Measurements from ENCODE around the gene PRPF19. TPM values are rescaled to one million over a fixed set of nuclear protein-coding genes. Genes with fewer than 3 reads are reported as not detected.

PRPF19 gene
- 153 to 189 TPM (median 179 TPM) in 5 replicates for total RNA-seq (2022; extraction: Qiagen RNA extraction)

DNA sequence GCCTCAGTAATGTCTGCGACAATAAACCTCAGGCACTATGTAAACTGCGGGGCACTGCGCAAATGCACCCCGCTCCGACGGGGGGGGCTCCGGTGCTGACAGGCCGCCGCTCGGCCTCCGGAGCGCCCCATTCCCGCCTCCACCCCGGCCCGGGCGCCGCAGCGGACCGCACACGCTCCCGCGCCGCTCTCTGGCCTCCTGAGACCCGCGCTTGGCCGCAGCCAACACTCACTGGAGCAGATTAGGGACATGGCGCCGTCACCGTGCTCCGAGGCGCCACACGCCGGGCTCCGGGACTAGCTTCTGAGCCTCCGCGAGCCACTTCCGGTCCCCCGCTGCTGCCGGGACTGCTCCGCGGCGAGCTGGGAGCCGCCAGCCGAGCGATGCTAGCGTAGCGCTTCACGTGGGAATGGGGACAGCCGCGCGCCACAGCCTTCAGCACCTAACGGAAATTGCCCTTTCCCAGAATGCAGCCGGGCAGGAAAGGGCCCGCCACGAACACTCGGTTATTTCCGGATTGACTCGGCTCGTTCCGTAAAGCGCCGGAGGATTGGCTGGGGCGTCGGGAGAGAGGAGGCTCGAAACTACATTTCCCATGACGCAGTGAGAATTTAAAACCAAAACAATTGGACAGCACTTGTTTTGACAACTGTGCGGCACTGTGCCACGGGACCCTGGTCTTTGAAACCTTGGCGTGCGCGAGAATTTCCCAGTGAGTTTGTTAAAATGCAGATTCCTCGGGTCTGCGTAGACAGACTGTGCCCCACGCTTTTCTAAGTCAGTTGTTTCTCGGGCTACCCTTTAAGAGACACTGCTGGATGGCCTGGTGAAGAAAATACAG is at the start of gene PRPF19:
TSS of gene PRPF19 (minus strand) at position 454 of the 841 bp plus-strand sequence. CDS start at position 251, 203 bp downstream.

DNA sequence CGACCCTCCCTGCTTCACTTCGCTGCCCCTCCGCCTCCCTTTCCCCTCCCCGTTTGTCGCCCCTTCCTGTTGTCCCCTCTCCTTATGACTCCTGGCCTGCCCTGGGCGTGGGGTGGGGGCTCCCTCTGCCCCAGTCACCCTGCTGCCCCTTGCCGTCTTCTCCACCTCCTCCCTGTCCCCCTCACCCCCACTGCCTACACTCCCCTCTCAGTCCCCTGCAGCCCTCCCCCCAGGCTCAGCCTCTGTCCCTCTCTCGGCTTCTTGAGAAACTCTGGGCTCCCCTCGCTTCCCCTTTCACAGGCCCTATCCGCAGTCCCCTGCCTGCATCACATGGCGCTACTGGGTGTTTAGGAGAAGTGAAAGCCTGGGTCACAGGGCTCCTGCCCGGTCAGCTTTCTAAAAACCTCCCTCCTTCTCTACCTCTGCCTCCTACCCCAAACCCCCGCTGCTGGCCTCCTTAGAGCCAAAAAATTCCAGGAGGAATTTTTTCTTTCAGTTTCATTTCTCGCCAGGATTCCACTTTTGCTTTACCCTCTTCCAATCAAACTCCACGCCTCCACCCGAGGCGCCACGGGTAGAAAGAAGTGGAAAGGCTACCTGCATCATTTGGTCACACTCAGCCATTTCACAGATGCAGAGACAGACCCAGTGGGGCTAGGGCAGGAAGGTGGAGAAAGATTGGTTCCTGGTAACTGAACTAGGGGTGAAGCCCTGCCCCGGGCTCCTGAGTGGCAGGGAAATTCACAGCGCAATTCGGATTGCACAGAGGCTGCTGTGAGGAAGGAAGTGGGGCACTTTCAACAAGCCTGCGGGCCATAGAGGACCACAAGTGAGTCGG is 45.7 kb upstream of the PRPF19 start, which contains the start of gene SLC15A3:
TSS of gene SLC15A3 (minus strand) at position 273 of the 838 bp plus-strand sequence. CDS start 625 bp downstream, outside the sequence.

DNA sequence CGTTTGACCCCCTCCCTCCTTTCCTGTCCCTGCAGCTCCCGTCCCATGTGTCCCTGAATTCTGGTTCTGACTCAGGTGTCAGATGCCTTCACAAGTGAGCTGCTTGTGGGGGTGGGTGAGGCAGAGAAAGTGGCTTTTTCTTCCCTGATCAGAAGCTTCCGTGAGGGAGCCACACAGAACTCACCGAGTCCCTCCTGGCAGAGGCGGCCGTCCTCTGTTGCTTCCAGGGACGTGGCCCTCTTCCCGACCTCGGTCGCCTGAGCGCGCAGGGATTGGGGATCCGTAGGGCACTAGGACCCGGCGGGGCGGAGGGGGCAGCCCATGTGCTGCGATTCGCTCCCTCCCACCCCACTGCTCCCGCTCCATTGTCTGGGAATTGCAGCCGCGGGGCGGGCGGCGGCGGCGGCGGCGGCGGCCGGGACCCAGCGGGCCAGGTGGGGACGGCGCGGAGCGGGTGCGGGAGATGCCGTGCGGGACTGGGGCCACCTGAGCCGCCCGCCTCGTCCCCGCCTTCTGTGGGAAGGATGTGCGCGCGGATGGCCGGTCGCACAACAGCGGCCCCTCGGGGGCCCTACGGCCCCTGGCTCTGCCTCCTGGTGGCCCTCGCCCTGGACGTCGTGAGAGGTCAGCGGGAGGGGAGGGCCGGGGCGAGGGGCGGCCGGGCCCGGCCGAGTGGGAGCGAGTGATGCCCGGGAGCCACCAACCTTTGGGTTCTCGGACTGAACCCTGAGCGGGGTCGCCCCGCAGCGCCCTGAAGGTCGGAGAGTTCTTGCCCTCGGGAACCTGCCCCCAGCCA is 17.9 kb upstream of the PRPF19 start, which contains the start of gene TMEM132A:
TSS of gene TMEM132A (plus strand) at position 351 of the 796 bp plus-strand sequence. CDS start at position 525, 174 bp downstream.

DNA sequence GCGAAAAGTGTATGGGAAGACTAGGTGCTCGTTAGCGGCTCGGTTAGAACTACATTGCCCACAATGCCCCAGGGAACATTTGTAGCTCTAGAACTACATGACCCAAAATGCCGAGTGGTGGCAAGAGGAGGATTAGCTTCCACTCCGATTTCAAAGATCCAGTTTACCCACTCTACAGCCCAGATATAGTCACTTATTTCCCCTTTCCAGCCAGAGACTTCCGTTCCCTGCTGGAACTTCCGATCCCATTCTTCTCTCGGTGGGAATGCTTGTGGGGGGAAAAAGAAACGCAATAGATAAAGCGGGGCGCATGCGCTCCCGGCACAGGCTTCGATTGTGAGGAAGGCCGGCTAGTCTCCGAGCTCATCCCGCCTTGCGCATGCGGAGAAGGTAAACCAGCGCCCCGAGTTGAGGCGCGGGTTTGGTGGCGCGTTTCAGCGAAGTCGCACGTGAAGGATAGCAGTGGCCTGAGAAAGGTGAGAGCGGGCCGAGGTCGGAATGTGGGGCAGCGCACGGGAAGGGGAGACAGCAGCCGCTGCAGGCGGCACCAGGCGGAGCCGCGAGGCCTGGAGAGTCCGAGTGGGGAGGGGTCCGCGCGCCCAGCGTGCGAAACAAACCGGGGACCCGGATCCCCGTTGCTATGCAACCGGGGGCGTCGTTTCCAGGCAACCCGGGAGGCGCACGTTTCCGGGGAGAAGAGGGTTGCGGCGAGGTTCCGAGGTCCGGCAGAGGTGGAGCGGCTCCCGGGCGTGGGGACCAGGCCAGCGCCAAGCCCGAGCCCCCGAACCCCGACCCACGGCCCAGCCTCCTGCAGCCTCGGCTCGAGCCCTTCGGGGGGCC is 7.6 kb upstream of the PRPF19 start, which contains the start of gene TMEM109:
TSS of gene TMEM109 (plus strand) at position 366 of the 840 bp plus-strand sequence. CDS start 5,536 bp downstream, outside the sequence.

DNA sequence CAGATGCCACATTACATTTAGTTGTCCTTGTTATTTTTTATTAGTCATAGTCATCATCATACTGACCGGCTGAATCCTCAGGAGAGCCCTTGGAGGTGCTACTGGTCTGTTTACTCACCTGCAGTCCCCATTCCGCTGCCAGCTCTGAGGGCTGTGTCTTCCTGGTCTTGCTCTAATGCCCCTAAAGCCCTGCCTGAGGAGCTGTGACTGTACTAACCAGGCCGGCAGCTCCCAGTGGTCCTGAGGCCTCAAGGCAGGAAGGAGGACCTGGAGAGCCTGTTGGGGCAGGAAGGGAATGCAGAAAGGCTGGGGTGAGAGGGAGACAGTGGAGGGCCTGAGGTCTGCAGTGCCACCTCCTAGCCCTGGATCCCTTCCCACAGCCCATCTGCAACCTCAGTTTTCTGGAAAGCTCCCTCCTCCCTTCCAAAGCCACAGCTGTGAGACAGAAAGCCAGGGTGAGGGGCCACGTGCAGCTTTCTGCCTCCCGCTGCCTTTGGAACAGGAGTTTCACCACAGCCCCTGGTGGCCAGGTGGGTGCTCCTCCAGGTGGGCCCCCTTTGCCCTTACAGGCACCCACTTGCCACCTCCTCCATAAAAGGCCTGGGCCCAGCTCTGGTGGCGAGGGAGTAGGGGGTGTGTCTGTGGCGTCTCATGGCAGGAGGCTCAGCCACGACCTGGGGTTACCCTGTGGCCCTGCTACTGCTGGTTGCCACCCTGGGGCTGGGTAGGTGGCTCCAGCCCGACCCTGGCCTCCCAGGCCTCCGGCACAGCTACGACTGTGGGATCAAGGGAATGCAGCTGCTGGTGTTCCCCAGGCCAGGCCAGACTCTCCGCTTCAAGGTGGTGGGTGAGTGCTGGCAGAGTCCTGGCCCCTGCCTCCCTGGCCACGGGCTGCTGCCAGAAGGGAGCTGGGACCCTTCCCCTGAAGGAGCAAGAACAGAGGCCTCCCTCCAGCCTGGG is 39.2 kb downstream of the PRPF19 start, which contains the start of gene ZP1:
TSS of gene ZP1 (plus strand) at position 632 of the 960 bp plus-strand sequence. CDS start at position 652, 20 bp downstream.

DNA sequence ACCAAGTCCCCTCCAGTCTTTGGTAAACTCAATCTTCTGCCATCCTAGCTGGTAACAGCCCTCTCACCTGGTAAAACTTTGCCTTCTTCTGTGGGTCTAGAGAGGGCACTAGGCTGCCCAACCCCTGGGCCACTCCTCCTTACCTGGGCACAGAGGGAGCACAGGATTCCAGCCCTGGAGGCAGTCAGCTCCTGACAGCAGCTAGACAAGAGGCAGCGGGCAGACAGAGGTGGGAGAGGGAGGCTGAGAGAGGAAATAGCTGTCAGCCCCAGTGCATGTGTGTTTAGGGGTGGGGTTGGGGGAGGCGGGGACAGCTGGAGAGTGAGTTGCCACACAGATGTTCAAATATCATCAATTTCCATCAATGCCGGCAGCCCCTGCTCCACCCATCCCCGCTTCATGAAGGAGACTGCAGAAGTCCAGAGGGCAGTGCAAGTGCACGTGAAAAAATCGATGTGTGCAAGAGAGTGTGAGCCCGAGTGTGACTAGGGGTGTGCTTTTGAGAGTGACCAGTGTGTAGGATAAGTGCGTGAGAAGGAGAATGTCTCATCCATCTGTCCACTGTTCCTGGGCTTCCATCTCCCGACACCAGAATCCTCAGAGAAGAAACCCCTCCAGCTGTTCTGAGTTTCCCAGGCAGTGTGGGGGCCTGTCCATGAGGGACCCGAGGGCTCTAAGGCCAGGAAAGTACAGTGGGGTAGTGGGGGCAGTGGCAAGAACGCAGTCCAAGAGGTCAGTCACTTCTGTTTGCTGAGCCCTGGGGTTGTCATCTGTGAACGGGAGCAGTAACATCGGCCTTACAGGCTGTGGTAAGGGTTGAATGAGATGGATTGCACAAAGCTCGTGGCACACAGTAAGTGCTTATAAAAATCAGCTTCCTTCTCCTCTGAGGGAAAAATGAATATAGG is 50.4 kb downstream of the PRPF19 start, which contains the start of gene PTGDR2:
TSS of gene PTGDR2 (minus strand) at position 225 of the 908 bp plus-strand sequence. CDS start 2,228 bp downstream, outside the sequence.

DNA sequence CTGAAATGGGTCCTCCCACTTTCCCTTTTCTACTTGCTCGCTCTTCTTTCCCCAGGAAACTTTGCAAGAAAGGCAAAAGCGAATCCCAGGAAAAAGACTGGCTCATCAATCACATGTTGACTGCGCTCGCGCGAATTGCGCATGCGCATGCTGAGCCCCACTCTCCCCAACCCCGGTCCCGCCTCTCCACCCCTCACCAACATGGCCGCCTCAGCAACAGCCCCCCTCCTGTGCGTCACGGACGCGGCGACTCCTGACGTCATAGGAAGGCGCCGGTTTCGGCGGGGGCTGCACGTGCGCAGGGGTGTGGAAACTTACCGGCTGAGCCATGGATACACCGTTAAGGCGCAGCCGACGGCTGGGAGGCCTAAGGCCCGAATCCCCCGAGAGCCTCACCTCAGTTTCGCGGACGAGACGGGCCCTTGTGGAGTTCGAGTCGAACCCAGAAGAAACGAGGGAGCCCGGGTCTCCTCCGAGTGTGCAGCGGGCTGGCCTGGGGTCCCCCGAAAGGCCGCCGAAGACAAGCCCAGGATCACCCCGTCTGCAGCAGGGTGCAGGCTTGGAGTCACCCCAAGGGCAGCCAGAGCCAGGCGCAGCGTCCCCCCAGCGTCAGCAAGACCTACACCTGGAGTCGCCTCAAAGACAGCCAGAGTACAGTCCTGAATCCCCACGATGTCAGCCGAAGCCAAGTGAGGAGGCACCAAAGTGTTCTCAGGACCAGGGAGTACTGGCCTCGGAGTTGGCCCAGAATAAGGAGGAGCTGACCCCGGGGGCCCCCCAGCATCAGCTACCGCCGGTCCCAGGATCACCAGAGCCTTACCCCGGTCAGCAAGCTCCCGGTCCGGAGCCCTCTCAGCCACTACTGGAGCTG is 64.4 kb downstream of the PRPF19 start, which contains the start of gene CCDC86:
TSS of gene CCDC86 (plus strand) at position 317 of the 871 bp plus-strand sequence. CDS start at position 329, 12 bp downstream.

Other genes with a start within 250 kb of the PRPF19 start
- gene MS4A8, start 207.0 kb downstream of the PRPF19 start, total RNA-seq (2022; extraction: Qiagen RNA extraction) = not detected in 5 replicates
- not detected in 5 replicates for gene MS4A18, start 181.9 kb downstream of the PRPF19 start, total RNA-seq (2022; extraction: Qiagen RNA extraction)
- gene MS4A15, start 149.7 kb downstream of the PRPF19 start, total RNA-seq (2022; extraction: Qiagen RNA extraction) = not detected in 5 replicates
- gene MS4A10, start 121.3 kb downstream of the PRPF19 start, total RNA-seq (2022; extraction: Qiagen RNA extraction) = not detected in 5 replicates
- 85.4 to 107 TPM (median 94.9 TPM) in 5 replicates for gene CCDC86, start 64.5 kb downstream of the PRPF19 start, total RNA-seq (2022; extraction: Qiagen RNA extraction)
- 0.05 to 0.10 TPM (median 0.08 TPM) in 4 of 5 replicates, not detected in the other for gene PTGDR2, start 50.6 kb downstream of the PRPF19 start, total RNA-seq (2022; extraction: Qiagen RNA extraction)
- 0.22 to 0.36 TPM (median 0.24 TPM) in 3 of 5 replicates, not detected in the others for gene ZP1, start 39.0 kb downstream of the PRPF19 start, total RNA-seq (2022; extraction: Qiagen RNA extraction)
- gene TMEM109, start 7.6 kb upstream of the PRPF19 start, total RNA-seq (2022; extraction: Qiagen RNA extraction) = 103 to 128 TPM (median 121 TPM) in 5 replicates
- 91.4 to 146 TPM (median 134 TPM) in 5 replicates for gene TMEM132A, start 17.9 kb upstream of the PRPF19 start, total RNA-seq (2022; extraction: Qiagen RNA extraction)
- not detected in 5 replicates for gene SLC15A3, start 45.6 kb upstream of the PRPF19 start, total RNA-seq (2022; extraction: Qiagen RNA extraction)
- 0.08 to 0.18 TPM (median 0.15 TPM) in 4 of 5 replicates, not detected in the other for gene CD6, start 65.1 kb upstream of the PRPF19 start, total RNA-seq (2022; extraction: Qiagen RNA extraction)
- gene CD5, start 195.9 kb upstream of the PRPF19 start, total RNA-seq (2022; extraction: Qiagen RNA extraction) = not detected in 5 replicates

All from A549 treated with Mapracorat at 1 μM for 4 hours (cell line).